HepG2 (cell line): ENCODE data around the gene PPM1G.
A peak's percentile ranks its signal among the peaks of the same experiment; 100 is the strongest.

Experiments
- ATF1 ChIP-seq: IDR thresholded peaks from 2 replicates; pipeline ENCODE4 v1.6.1; 2016; ENCODE audit warnings: mild to moderate bottlenecking, control low read depth
- CTCF ChIP-seq: sonication (generic); formaldehyde crosslinking; IDR thresholded peaks from 2 replicates; pipeline ENCODE4 v1.5.0; 2020; ENCODE audit warnings: mild to moderate bottlenecking, missing genetic modification reagents, moderate library complexity
- HNF4G ChIP-seq, 2 experiments: sonication (generic) in 1 of 2; formaldehyde crosslinking in 1 of 2; IDR thresholded peaks; 2 replicates each; pipeline versions ENCODE4 v1.4.0 to v1.6.1; 2011 to 2020; ENCODE audit warnings: borderline replicate concordance in 2 of 2, low read depth in 2 of 2, mild to moderate bottlenecking in 2 of 2, low read length in 1 of 2, missing genetic modification reagents in 1 of 2, moderate library complexity in 1 of 2
- IKZF5 ChIP-seq: IDR thresholded peaks from 2 replicates; pipeline ENCODE4 v1.6.1; 2018; ENCODE audit warnings: missing genetic modification reagents, mild to moderate bottlenecking, missing compliant biosample characterization
- IRF9 ChIP-seq: sonication (generic); formaldehyde crosslinking; IDR thresholded peaks from 2 replicates; pipeline ENCODE4 v1.8.0; 2022; ENCODE audit warnings: missing genetic modification reagents, mild to moderate bottlenecking, borderline replicate concordance
- RAD21 ChIP-seq: fragments of 450-650 bp; formaldehyde crosslinking; IDR thresholded peaks from 2 replicates; pipeline ENCODE4 v1.5.0; 2020; ENCODE audit warnings: mild to moderate bottlenecking
- SOX6 ChIP-seq, 2 experiments: fragments of 450-650 bp in 1 of 2; sonication (generic) in 1 of 2; formaldehyde crosslinking in 1 of 2; IDR thresholded peaks; 2 replicates each; pipeline versions ENCODE4 v1.4.0 to v1.6.1; 2017 to 2020; ENCODE audit warnings: antibody characterized with exemption in 1 of 2, mild to moderate bottlenecking in 1 of 2, missing genetic modification reagents in 1 of 2
- ZFYVE20 ChIP-seq: sonication (generic); formaldehyde crosslinking; IDR thresholded peaks from 2 replicates; pipeline ENCODE4 v1.8.0; 2023; ENCODE audit warnings: low read depth, mild to moderate bottlenecking, moderate library complexity, missing genetic modification reagents, borderline replicate concordance
- TF ChIP-seq, protein P1 (sequence below): sonication (generic); formaldehyde crosslinking; IDR thresholded peaks from 2 replicates; pipeline ENCODE4 v1.9.0; 2021; ENCODE audit warnings: missing genetic modification reagents, borderline replicate concordance

DNA sequence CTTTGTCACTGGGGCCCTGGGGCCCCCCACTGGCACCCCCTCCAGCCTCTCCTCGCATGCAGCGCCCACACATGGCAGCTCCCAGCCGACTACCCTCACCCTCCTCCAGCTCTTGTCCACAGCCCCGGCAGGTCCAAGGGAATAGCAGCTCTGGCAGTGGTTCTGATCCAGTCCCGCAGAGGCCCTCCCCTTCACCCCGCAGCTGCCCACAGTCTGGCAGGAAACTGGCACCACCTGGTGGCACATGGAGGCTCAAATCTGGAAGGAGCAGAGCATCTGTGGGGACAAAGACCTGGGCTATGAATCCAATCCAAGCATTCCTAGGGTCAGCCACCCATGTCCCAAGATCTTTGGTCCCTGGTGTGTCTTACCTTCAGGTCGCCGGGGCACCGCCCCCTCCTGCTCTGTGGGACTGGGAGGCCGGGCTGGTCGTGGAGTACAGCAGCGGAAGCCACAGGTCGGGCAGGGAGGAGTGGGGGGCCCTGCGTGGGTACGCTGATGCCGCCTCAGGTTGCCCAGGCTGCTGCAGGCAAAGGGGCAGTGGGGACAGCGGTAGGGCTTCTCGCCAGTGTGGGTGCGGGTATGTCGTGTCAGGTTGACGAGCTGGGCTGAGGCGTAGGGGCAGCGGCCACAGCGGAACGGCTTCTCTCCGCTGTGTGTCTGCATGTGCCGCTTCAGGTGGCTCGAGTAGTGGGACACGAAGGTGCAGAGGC is 31.1 kb downstream of the PPM1G start:
- TF ChIP-seq, protein P1, sequence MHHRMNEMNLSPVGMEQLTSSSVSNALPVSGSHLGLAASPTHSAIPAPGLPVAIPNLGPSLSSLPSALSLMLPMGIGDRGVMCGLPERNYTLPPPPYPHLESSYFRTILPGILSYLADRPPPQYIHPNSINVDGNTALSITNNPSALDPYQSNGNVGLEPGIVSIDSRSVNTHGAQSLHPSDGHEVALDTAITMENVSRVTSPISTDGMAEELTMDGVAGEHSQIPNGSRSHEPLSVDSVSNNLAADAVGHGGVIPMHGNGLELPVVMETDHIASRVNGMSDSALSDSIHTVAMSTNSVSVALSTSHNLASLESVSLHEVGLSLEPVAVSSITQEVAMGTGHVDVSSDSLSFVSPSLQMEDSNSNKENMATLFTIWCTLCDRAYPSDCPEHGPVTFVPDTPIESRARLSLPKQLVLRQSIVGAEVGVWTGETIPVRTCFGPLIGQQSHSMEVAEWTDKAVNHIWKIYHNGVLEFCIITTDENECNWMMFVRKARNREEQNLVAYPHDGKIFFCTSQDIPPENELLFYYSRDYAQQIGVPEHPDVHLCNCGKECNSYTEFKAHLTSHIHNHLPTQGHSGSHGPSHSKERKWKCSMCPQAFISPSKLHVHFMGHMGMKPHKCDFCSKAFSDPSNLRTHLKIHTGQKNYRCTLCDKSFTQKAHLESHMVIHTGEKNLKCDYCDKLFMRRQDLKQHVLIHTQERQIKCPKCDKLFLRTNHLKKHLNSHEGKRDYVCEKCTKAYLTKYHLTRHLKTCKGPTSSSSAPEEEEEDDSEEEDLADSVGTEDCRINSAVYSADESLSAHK (CRISPR knock-in tag) = no peak
- TF ChIP-seq SOX6 (IDR thresholded peaks at IDR 0.05) (no peak), SOX6 (CRISPR knock-in tag; IDR thresholded peaks at IDR 0.05) (0 out of 2 replicates have a peak, but pooled peaks have one; percentile 14), CTCF (CRISPR knock-in tag) (peak; percentile 70), HNF4G (IDR thresholded peaks at IDR 0.05; ENCODE audit: borderline replicate concordance, low read depth, low read length) (no peak), HNF4G (CRISPR knock-in tag; IDR thresholded peaks at IDR 0.05; ENCODE audit: borderline replicate concordance, low read depth) (no peak), RAD21 (CRISPR knock-in tag) (peak; percentile 48; the same call in 1 of the 2 replicates), IRF9 (CRISPR knock-in tag) (no peak), IKZF5 (CRISPR knock-in tag) (no peak), ZFYVE20 (CRISPR knock-in tag) (no peak), ATF1 (CRISPR knock-in tag) (no peak)
